K562 (cell line): ENCODE measurements around the gene ATP9B.

ENCODE experiments used
- BRD9 ChIP-seq: fragments of 450-650 bp; IDR thresholded peaks from 2 replicates; pipeline ENCODE4 v1.6.1; 2018; ENCODE audit warnings: low read depth; ENCODE audit not compliant: partially characterized antibody
- ZFP36 ChIP-seq: fragments of 150-350 bp; IDR thresholded peaks from 2 replicates; pipeline ENCODE4 v1.6.1; 2018; ENCODE audit warnings: low read length, low read depth; ENCODE audit not compliant: partially characterized antibody

DNA sequence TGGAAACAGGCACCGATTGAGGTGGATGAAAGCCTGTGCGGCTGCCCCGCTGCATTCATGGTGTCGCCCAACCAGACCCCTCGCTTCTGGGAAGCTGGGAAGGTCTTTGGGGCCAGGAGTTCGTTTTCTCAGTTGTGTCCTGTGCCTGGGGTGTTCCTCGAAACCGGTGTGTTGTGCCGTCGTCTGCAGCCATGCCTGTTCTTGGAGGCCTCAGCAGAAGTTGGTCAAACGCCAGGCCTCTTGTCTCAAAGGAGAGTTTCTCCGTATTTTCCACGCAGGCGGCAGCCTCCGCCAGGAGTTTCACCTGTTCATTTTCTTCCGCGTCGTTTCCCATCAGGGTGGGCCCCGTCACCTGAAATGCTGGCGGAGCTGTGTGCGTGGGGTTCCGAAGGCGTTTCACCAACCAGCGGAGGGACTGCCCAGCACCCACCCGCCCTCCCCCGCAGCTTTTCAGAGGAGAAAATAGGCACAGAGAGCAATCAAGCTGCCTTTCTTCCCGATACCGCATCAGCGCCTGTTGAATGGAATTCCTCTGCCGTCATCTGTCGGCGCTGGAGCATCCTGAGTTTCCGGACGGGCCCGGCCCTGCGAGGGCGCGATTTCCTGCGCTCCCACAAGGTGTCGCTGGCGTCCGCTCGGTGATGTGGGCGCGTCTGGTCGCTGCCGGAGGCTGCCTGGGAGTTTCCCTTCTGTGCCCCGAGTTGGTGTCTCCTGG is 309.5 kb downstream of the ATP9B start:
- no peak for TF ChIP-seq ZFP36
- TF ChIP-seq BRD9: no peak
